OCI-LY3 (cell line): ENCODE results near the gene ILF3.

Experiments
- H2AFZ ChIP-seq: fragments of 200-600, 300-600 bp; shearing (Covaris generic); 2 replicates; pipeline ENCODE4 v1.6.0; 2014; ENCODE audit warnings: antibody characterized with exemption, low read depth, low read length
- H3K27ac ChIP-seq: fragments of 200-600, 300-600 bp; sonication (generic); 2 replicates; pipeline ENCODE4 v1.5.1; 2014; ENCODE audit warnings: mild to moderate bottlenecking, low read length, moderate library complexity, mixed read lengths
- H3K27me3 ChIP-seq: fragments of 200-600, 300-600 bp; sonication (generic); 2 replicates; pipeline ENCODE4 v1.6.1; 2014; ENCODE audit warnings: low read depth, low read length, mixed read lengths
- H3K36me3 ChIP-seq: fragments of 200-600, 300-600 bp; sonication (generic); replicated peaks from 2 replicates; pipeline ENCODE3; 2014; ENCODE audit warnings: low read depth, low read length, mixed read lengths
- H3K4me1 ChIP-seq: fragments of 300-600, 200-600 bp; sonication (generic); 2 replicates; pipeline ENCODE4 v1.6.1; 2014; ENCODE audit warnings: low read length, mixed read lengths
- H3K4me2 ChIP-seq: fragments of 200-600, 300-600 bp; sonication (generic); 2 replicates; pipeline ENCODE4 v1.6.1; 2014; ENCODE audit warnings: low read length, mixed read lengths
- H3K4me3 ChIP-seq: fragments of 300-600, 200-600 bp; sonication (generic); 2 replicates; pipeline ENCODE4 v1.5.1; 2014; ENCODE audit warnings: antibody characterized with exemption, mild to moderate bottlenecking, low read length, moderate library complexity
- H3K79me2 ChIP-seq: fragments of 300-600, 200-600 bp; shearing (Covaris generic); 2 replicates; pipeline ENCODE4 v1.6.1; 2014; ENCODE audit warnings: mild to moderate bottlenecking, low read length, mixed read lengths
- H3K9ac ChIP-seq: fragments of 300-600, 200-600 bp; shearing (Covaris generic); 2 replicates; pipeline ENCODE4 v1.6.0; 2014; ENCODE audit warnings: mild to moderate bottlenecking, low read length, moderate library complexity
- H3K9me3 ChIP-seq: fragments of 200-600, 300-600 bp; shearing (Covaris generic); 2 replicates; pipeline ENCODE4 v1.6.1; 2014; ENCODE audit warnings: low read length, mixed read lengths; ENCODE audit not compliant: insufficient read depth
- H4K20me1 ChIP-seq: fragments of 200-600, 300-600 bp; sonication (generic); 2 replicates; pipeline ENCODE4 v1.6.1; 2016; ENCODE audit warnings: low read length, mixed read lengths; ENCODE audit not compliant: insufficient read depth
- EZH2phosphoT487 ChIP-seq: fragments of 200-600 bp; shearing (Covaris generic); IDR thresholded peaks from 2 replicates; pipeline ENCODE4 v1.6.1; 2018; ENCODE audit warnings: antibody characterized with exemption, mixed run types, low read depth
- TF ChIP-seq, protein P1 (sequence below): fragments of 200-600, 300-600 bp; sonication (generic); IDR thresholded peaks from 2 replicates; pipeline ENCODE4 v1.5.1; 2014; ENCODE audit warnings: antibody characterized with exemption, low read length, low read depth

ILF3 gene

DNA sequence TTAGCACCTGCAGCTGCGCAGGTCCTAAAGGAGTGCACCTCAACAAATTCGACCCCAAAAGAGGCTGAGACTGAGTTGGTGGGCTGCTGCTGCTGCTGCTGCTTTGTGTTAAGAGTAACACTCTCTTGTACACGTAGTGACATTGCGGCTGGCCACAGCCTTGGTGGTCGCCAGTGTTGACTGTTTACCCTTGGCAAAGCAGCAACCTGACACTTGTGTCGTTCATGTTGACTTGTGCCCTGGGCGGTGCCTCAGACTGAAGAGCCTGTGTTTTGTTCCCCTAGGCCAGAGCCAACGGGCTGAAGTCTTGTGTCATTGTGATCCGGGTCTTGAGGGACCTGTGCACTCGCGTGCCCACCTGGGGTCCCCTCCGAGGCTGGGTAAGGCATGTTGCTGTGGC is 24.7 kb downstream of the ILF3 start:
- H3K9me3 ChIP-seq: no peaks in the 10 kb centered on the region
- peaks cover 84% of the 10 kb centered on the region for H3K79me2 ChIP-seq
- H3K27me3 ChIP-seq: no peaks in the 10 kb centered on the region
- H3K36me3 ChIP-seq: peaks cover 84% of the 10 kb centered on the region
- no peak overlapping the region for H3K4me2 ChIP-seq
- TF ChIP-seq, protein P1, sequence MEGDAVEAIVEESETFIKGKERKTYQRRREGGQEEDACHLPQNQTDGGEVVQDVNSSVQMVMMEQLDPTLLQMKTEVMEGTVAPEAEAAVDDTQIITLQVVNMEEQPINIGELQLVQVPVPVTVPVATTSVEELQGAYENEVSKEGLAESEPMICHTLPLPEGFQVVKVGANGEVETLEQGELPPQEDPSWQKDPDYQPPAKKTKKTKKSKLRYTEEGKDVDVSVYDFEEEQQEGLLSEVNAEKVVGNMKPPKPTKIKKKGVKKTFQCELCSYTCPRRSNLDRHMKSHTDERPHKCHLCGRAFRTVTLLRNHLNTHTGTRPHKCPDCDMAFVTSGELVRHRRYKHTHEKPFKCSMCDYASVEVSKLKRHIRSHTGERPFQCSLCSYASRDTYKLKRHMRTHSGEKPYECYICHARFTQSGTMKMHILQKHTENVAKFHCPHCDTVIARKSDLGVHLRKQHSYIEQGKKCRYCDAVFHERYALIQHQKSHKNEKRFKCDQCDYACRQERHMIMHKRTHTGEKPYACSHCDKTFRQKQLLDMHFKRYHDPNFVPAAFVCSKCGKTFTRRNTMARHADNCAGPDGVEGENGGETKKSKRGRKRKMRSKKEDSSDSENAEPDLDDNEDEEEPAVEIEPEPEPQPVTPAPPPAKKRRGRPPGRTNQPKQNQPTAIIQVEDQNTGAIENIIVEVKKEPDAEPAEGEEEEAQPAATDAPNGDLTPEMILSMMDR: no peak
- TF ChIP-seq EZH2phosphoT487: no peak
- no peak overlapping the region for H3K27ac ChIP-seq
- H3K4me1 ChIP-seq: no peaks in the 10 kb centered on the region
- no peak overlapping the region for H2AFZ ChIP-seq
- peaks cover 43% of the 10 kb centered on the region for H4K20me1 ChIP-seq
- H3K4me3 ChIP-seq: no peak overlapping the region
- H3K9ac ChIP-seq: no peak overlapping the region

DNA sequence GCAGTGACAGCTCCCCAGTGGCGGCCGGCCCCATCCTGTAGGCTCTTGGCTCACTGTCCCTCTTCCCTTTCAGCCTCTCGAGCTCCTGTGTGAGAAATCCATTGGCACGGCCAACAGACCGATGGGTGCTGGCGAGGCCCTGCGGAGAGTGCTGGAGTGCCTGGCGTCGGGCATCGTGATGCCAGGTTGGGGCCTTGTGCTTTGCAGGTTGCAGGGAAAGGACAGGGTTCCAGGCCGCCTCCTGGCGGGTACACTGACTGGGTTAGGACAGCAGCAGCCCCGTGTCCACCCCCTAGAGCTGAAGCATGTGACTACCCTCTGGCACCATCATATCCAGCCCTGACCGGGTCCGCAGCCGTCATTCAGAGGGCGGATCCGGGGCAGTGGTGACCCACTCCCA is 25.6 kb downstream of the ILF3 start:
- TF ChIP-seq EZH2phosphoT487: no peak
- no peaks in the 10 kb centered on the region for H3K9me3 ChIP-seq
- H3K9ac ChIP-seq: no peak overlapping the region
- H3K4me1 ChIP-seq: no peaks in the 10 kb centered on the region
- H3K27ac ChIP-seq: no peak overlapping the region
- H3K27me3 ChIP-seq: no peaks in the 10 kb centered on the region
- peaks cover 90% of the 10 kb centered on the region for H3K36me3 ChIP-seq
- H2AFZ ChIP-seq: no peak overlapping the region
- H3K79me2 ChIP-seq: peaks cover 79% of the 10 kb centered on the region
- no peak overlapping the region for H3K4me3 ChIP-seq
- peaks cover 45% of the 10 kb centered on the region for H4K20me1 ChIP-seq
- no peak overlapping the region for H3K4me2 ChIP-seq

DNA sequence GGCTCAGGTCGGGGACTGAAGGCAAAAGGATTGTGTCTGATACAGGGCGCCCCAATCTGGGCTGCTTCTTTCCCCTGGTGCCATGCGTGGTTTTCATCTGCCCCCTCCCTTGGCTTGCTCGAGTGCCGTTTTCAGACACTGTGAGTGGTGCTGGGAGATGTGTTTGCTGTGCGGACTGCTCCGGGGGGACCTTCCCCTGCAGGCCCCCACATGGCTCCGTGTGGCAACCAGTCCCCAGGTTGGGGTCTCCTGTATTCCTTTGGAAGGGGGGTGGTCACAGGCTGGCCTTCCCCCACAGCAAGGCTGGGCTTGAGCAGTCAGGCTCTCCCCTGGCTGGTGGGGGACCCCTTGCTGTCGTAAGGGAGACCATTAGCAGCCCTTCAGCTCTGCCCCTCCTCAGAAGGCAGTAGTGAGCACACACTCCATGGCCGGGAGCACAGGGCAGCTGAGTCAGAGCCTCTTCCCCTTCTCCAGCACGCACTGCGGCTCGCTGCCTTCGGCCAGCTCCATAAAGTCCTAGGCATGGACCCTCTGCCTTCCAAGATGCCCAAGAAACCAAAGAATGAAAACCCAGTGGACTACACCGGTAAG is 26.5 kb downstream of the ILF3 start:
- no peak for TF ChIP-seq EZH2phosphoT487
- TF ChIP-seq, protein P1: no peak
- peaks cover 76% of the 10 kb centered on the region for H3K79me2 ChIP-seq
- no peaks in the 10 kb centered on the region for H3K9me3 ChIP-seq
- no peak overlapping the region for H3K9ac ChIP-seq
- H4K20me1 ChIP-seq: peaks cover 42% of the 10 kb centered on the region
- no peaks in the 10 kb centered on the region for H3K4me1 ChIP-seq
- no peak overlapping the region for H3K4me2 ChIP-seq
- no peak overlapping the region for H3K4me3 ChIP-seq
- no peaks in the 10 kb centered on the region for H3K27me3 ChIP-seq
- peaks cover 91% of the 10 kb centered on the region for H3K36me3 ChIP-seq
- H3K27ac ChIP-seq: no peak overlapping the region
- no peak overlapping the region for H2AFZ ChIP-seq

DNA sequence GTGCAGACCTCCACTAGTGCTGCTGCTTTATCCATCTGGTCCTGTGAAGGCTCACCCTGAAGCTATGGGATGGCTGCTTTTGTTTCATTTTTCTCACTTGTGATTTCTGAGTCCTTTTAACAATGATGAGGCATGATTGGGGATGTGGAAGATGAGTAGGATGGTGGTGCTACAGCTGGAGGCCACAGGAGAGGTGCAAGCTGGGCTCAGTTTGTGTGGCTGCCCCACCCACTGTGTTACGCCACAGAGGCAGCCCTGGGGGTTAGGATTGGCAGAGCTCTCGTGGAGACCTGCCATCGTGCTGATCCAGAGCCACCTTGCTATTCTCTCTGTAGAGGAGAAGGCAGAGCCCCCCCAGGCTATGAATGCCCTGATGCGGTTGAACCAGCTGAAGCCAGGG is 27.5 kb downstream of the ILF3 start:
- Histone ChIP-seq H3K9ac (no peak overlapping the region), H4K20me1 (peaks cover 42% of the 10 kb centered on the region), H3K4me1 (no peaks in the 10 kb centered on the region), H3K27ac (no peak overlapping the region), H3K79me2 (peaks cover 77% of the 10 kb centered on the region), H3K9me3 (no peaks in the 10 kb centered on the region), H3K4me3 (no peak overlapping the region), H3K27me3 (no peaks in the 10 kb centered on the region), H3K36me3 (peaks cover 96% of the 10 kb centered on the region), H2AFZ (no peak overlapping the region), H3K4me2 (no peak overlapping the region)
- TF ChIP-seq, protein P1: no peak
- no peak for TF ChIP-seq EZH2phosphoT487
